K562 (cell line): ENCODE results near the gene TNFRSF19.

Source experiments
- BACH1 ChIP-seq: fragments of 200-800 bp; sonication (Bioruptor generic); IDR thresholded peaks from 2 replicates; pipeline ENCODE4 v1.6.1; 2016; ENCODE audit warnings: missing genetic modification characterization, missing compliant biosample characterization
- MEF2D ChIP-seq: conservative IDR thresholded peaks from 2 replicates; pipeline ENCODE4 v1.6.1; 2016; ENCODE audit warnings: low read depth, missing genetic modification characterization, missing compliant biosample characterization
- POLR2AphosphoS5 ChIP-seq: IDR thresholded peaks from 2 replicates; pipeline ENCODE4 v1.6.1; 2011; ENCODE audit warnings: mild to moderate bottlenecking, low read depth, low read length, moderate library complexity; ENCODE audit not compliant: control insufficient read depth, insufficient read depth
- PRDM10 ChIP-seq: fragments of 450-650 bp; IDR thresholded peaks from 2 replicates; pipeline ENCODE4 v1.6.1; 2018; ENCODE audit not compliant: partially characterized antibody
- SFPQ ChIP-seq: fragments of 200-400 bp; formaldehyde crosslinking; IDR thresholded peaks from 2 replicates; pipeline ENCODE4 v1.6.1; 2017; ENCODE audit warnings: mild to moderate bottlenecking, low read depth, low read length, moderate library complexity
- SUPT5H ChIP-seq: fragments of 450-650 bp; IDR thresholded peaks from 2 replicates; pipeline ENCODE4 v1.6.1; 2016
- TARDBP ChIP-seq: fragments of 450-650 bp; IDR thresholded peaks from 2 replicates; pipeline ENCODE4 v1.6.1; 2016
- TF ChIP-seq, protein P1 (sequence below), 3 experiments: IDR thresholded peaks in 2 of 3; conservative IDR thresholded peaks in 1 of 3; 2 replicates each; pipeline ENCODE4 v1.5.1; 2011 to 2012; ENCODE audit warnings: low read length in 3 of 3, mild to moderate bottlenecking in 3 of 3, control low read depth in 2 of 3, improper control_type of control experiment in 1 of 3, inconsistent platforms in 1 of 3, low read depth in 1 of 3, mixed read lengths in 1 of 3, moderate library complexity in 1 of 3; ENCODE audit not compliant: insufficient read depth in 2 of 3

DNA sequence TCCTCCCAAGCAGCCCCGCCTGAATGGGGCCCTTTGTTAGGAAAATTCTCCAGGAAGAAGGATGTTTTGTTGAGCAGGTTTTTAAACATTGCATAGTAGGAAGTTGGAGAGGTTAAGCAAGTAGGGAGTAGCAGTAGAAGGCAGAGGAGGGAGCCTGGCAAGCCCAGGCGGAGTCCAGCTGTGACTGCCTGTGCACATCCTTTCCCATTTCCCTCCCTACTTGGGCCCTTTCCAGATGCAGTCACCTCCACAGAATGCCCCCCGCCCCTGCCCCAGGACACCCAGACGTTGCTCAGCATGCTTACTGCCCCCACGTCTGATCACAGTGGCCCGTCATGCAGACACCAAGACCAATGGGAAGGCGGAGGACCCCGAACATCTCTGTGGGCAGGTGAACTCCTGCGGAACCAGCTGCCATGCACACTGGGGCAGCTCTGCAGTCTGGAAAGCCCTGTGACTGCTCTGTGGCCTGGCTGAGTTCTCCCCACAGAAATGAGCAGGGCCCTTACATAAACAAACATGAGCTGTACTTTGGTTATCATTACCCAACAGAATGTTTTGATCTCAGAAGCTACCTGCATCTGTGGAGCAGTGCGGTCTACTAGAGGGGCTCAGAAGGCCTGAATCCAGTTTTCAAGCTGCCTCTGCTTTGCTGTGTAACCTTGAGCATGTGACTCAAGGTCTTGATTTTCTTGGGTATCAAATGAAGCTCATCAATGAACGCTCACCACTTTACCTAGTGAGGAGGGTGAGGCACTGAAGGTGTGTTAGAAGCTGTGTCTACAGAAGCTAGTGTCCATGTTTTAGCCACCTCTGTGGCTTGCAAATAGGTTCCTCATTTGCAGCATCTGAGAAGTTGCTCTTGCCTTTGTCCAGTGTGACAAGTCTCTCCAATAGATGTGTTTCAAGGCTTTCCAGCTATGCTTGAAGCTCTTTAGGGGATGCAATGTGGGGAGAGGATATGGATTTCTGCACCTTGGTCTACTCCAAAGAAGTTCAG lies 84.2 kb downstream of the TNFRSF19 start:
- TF ChIP-seq POLR2AphosphoS5, result no peak
- TF ChIP-seq BACH1, result no peak
- TF ChIP-seq PRDM10, result no peak
- no peak for TF ChIP-seq SFPQ
- TF ChIP-seq SUPT5H, result no peak
- TF ChIP-seq TARDBP, result no peak
- TF ChIP-seq, protein P1, sequence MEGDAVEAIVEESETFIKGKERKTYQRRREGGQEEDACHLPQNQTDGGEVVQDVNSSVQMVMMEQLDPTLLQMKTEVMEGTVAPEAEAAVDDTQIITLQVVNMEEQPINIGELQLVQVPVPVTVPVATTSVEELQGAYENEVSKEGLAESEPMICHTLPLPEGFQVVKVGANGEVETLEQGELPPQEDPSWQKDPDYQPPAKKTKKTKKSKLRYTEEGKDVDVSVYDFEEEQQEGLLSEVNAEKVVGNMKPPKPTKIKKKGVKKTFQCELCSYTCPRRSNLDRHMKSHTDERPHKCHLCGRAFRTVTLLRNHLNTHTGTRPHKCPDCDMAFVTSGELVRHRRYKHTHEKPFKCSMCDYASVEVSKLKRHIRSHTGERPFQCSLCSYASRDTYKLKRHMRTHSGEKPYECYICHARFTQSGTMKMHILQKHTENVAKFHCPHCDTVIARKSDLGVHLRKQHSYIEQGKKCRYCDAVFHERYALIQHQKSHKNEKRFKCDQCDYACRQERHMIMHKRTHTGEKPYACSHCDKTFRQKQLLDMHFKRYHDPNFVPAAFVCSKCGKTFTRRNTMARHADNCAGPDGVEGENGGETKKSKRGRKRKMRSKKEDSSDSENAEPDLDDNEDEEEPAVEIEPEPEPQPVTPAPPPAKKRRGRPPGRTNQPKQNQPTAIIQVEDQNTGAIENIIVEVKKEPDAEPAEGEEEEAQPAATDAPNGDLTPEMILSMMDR (IDR thresholded peaks at IDR 0.05 in 2 of 3, conservative IDR thresholded peaks at IDR 0.05 in 1 of 3; ENCODE audit: insufficient read depth in 2 of 3, low read depth in 1 of 3, low read length in 3 of 3), result no peak
- no peak for TF ChIP-seq MEF2D
